NB4 (cell line): ENCODE measurements around the gene UQCC2.

Experiments
- CTCF ChIP-seq: IDR thresholded peaks from one replicate; pipeline ENCODE4 v1.5.1; 2012; ENCODE audit warnings: low read depth, low read length
- MAX ChIP-seq: IDR thresholded peaks from 2 replicates; pipeline ENCODE4 v1.6.1; 2011; ENCODE audit warnings: low read depth, low read length
- MYC ChIP-seq: IDR thresholded peaks from 2 replicates; pipeline ENCODE4 v1.6.1; 2011; ENCODE audit warnings: low read depth, low read length
- POLR2A ChIP-seq: IDR thresholded peaks from 2 replicates; pipeline ENCODE4 v1.6.1; 2011; ENCODE audit warnings: mild to moderate bottlenecking; ENCODE audit not compliant: insufficient read length; ENCODE audit errors: extremely low read depth

GRCh38 chr6:33688451-33689147 lies 22.9 kb downstream of the UQCC2 start:
- TF ChIP-seq CTCF, result no peak
- no peak for TF ChIP-seq POLR2A
- TF ChIP-seq MAX, result no peak
- TF ChIP-seq MYC, result no peak
